Body of pancreas (tissue), 4 donors: ENCODE measurements around the gene PPP1R1B. TPM values are rescaled to one million over a fixed set of nuclear protein-coding genes. Genes with fewer than 3 reads are reported as not detected.
A peak's percentile ranks its signal among the peaks of the same experiment; 100 is the strongest.

Experiments
- ATAC-seq: fragments of 150-250 bp; one replicate; pipeline ENCODE4 v1.9.1; 2016
- DNase-seq, 4 donors: peaks; one replicate each; pipeline ENCODE4 v3.0.0-alpha.2; 2019
- H3K27ac ChIP-seq, 4 donors: fragments of 200-600 bp; sonication (generic); 1 replicate in 3 of 4; 2 replicates in 1 of 4; pipeline versions ENCODE4 v1.5.1 to v1.6.1; 2016 to 2019; ENCODE audit warnings: mild to moderate bottlenecking in 1 of 4, mixed read lengths in 1 of 4, moderate library complexity in 1 of 4
- H3K27me3 ChIP-seq, 2 donors: fragments of 200-600 bp; sonication (generic); one replicate each; pipeline ENCODE4 v1.6.0; 2016; ENCODE audit warnings: mild to moderate bottlenecking in 1 of 2
- H3K36me3 ChIP-seq, 2 donors: fragments of 200-600 bp; sonication (generic); replicated peaks in 1 of 2; 2 replicates each; pipeline ENCODE4 v1.5.1; 2016; ENCODE audit warnings: low read depth in 2 of 2; ENCODE audit not compliant: insufficient read depth in 1 of 2
- H3K4me1 ChIP-seq: fragments of 200-600 bp; sonication (generic); one replicate; pipeline ENCODE4 v1.6.0; 2016
- H3K4me3 ChIP-seq, 2 donors: fragments of 200-600 bp; sonication (generic); 1 replicate in 1 of 2; 2 replicates in 1 of 2; pipeline ENCODE4 v1.5.1; 2016 to 2019
- H3K9me3 ChIP-seq, 3 donors: fragments of 200-600 bp; sonication (generic); 1 replicate in 2 of 3; 2 replicates in 1 of 3; pipeline ENCODE4 v1.5.1; 2016
- CTCF ChIP-seq, 7 experiments: fragments of 450-650 bp in 4 of 7; fragments of 200-600 bp in 3 of 7; sonication (generic) in 3 of 7; IDR thresholded peaks; one replicate each; pipeline ENCODE4 v1.5.1; 2016 to 2019; ENCODE audit warnings: antibody characterized with exemption in 7 of 7
- POLR2A ChIP-seq, 3 donors: fragments of 450-650 bp; IDR thresholded peaks; one replicate each; pipeline ENCODE4 v1.6.1; 2016; ENCODE audit warnings: antibody characterized with exemption in 3 of 3, mild to moderate bottlenecking in 2 of 3
- WGBS, 2 donors: methylation state at CpG; one replicate each; pipeline ENCODE4 v1.1.5; 2017; 5-methylcytosine and 5-hydroxymethylcytosine counted together
- intact Hi-C: fragments of 100-400 bp; cut with DNase I; formaldehyde crosslinking; loops from one replicate; pipeline ENCODE4 v1.15.1; 2023
- total RNA-seq, 2 donors: library from RNA; depleted of rRNA; stranded (reverse); fragments of >200 nt; gene quantifications; one replicate each; pipeline ENCODE4 v1.1.0, GENCODE V29; 2016

The PPP1R1B gene
- total RNA-seq, 2 donors from 2014 or later: 38.4 to 75.8 TPM

- H3K4me3 ChIP-seq: no peak overlapping the region
- intact Hi-C loops: no loop called here
Observed at GRCh38 chr17:39631403-39631802, 4.7 kb downstream of the PPP1R1B start.

GRCh38 chr17:39632153-39632941 lies 5.6 kb downstream of the PPP1R1B start:
- intact Hi-C loops: no loop called here
- peak overlapping the region; percentile 75 to 87 (median 85) for H3K27ac ChIP-seq
- DNase-seq: peak; percentile 64 to 84 (median 78)
- ATAC-seq: peak; percentile 68
- no peak overlapping the region for H3K4me3 ChIP-seq
- 24 to 32% methylated on average over 12 of the region's 13 CpGs for WGBS, 2 donors
- H3K36me3 ChIP-seq: no peaks in the 10 kb centered on the region
- peaks cover 66% of the 10 kb centered on the region for H3K4me1 ChIP-seq
- no peaks in the 10 kb centered on the region for H3K27me3 ChIP-seq
- H3K9me3 ChIP-seq: no peaks in the 10 kb centered on the region
- TF ChIP-seq CTCF (IDR thresholded peaks at IDR 0.05) (peak in 1 of 7 experiments; percentile 1), POLR2A (IDR thresholded peaks at IDR 0.05) (peak in 2 of 3 donors; percentile 25 to 30)

More at GRCh38 chr17:39631403-39631802, 4.7 kb downstream of the PPP1R1B start:
- DNase-seq (peak in 3 of 4 donors; percentile 55 to 74 (median 67)), ATAC-seq (peak; percentile 52)
- H3K4me1 ChIP-seq: peaks cover 70% of the 10 kb centered on the region
- no peaks in the 10 kb centered on the region for H3K36me3 ChIP-seq
- WGBS, 2 donors: 7 to 16% methylated on average over 6 of the region's 6 CpGs
- TF ChIP-seq CTCF (IDR thresholded peaks at IDR 0.05): no peak
- peak in 2 of 3 donors; percentile 23 to 67 for TF ChIP-seq POLR2A (IDR thresholded peaks at IDR 0.05)
- H3K27me3 ChIP-seq: peaks cover 0 to 9% of the 10 kb centered on the region in 2 donors
- H3K9me3 ChIP-seq: no peaks in the 10 kb centered on the region
- H3K27ac ChIP-seq: peak overlapping the region; percentile 75 to 87 (median 85)

GRCh38 chr17:39633570-39634183 lies 6.9 kb downstream of the PPP1R1B start:
- WGBS, 2 donors: 50 to 51% methylated on average over 7 to 8 of the region's 8 CpGs
- Histone ChIP-seq H3K9me3 (no peaks in the 10 kb centered on the region), H3K27ac (peak overlapping the region in 3 of 4 donors; percentile 85 to 87 (median 85)), H3K36me3 (no peaks in the 10 kb centered on the region), H3K27me3 (no peaks in the 10 kb centered on the region), H3K4me1 (peaks cover 75% of the 10 kb centered on the region), H3K4me3 (no peak overlapping the region)
- DNase-seq (no peak), ATAC-seq (no peak)
- intact Hi-C loops: no loop called here
- TF ChIP-seq POLR2A (IDR thresholded peaks at IDR 0.05): no peak
- no peak for TF ChIP-seq CTCF (IDR thresholded peaks at IDR 0.05)

- Histone ChIP-seq H3K27me3 (no peaks in the 10 kb centered on the region), H3K9me3 (no peaks in the 10 kb centered on the region), H3K27ac (peak overlapping the region in 1 of 4 donors; percentile 87), H3K4me3 (no peak overlapping the region), H3K4me1 (peaks cover 74% of the 10 kb centered on the region), H3K36me3 (no peaks in the 10 kb centered on the region)
- no peak for DNase-seq
- TF ChIP-seq POLR2A (IDR thresholded peaks at IDR 0.05): no peak
- TF ChIP-seq CTCF (IDR thresholded peaks at IDR 0.05): peak; percentile 38 to 84 (median 72)
- no peak for ATAC-seq
- intact Hi-C loops: no loop called here
- WGBS, 2 donors: 44 to 50% methylated on average over 2 of the region's 2 CpGs
Observed at GRCh38 chr17:39634384-39634871, 7.7 kb downstream of the PPP1R1B start.
